ENCODE results near the gene ELP1.
"Not testable (repeated sequence)": the region's sequence is repeated elsewhere in the genome, so short reads cannot be mapped to it uniquely, and the experiment has no call there.

DNA sequence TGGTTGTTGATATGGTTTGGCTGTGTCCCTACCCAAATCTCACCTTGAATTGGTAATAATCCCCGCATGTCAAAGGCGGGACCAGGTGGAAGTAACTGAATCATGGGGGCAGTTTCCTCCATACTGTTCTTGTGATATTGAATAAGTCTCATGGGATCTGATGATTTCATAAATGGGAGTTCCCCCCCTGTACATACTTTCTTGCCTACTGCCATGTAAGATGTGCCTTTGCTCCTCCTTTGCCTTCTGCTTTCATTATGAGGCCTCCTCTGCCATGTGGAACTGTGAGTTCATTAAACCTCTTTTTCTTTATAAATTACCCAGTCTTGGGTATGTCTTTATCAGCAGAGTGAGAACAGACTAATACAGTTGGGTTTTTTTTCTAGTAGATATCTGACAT is 37.5 kb upstream of the ELP1 start:
- not testable (repeated sequence) for TF ChIP-seq EP300 (IDR thresholded peaks at IDR 0.05; ENCODE audit: low read depth); POLR2AphosphoS5 (IDR thresholded peaks at IDR 0.05)
- TF ChIP-seq, protein P1, sequence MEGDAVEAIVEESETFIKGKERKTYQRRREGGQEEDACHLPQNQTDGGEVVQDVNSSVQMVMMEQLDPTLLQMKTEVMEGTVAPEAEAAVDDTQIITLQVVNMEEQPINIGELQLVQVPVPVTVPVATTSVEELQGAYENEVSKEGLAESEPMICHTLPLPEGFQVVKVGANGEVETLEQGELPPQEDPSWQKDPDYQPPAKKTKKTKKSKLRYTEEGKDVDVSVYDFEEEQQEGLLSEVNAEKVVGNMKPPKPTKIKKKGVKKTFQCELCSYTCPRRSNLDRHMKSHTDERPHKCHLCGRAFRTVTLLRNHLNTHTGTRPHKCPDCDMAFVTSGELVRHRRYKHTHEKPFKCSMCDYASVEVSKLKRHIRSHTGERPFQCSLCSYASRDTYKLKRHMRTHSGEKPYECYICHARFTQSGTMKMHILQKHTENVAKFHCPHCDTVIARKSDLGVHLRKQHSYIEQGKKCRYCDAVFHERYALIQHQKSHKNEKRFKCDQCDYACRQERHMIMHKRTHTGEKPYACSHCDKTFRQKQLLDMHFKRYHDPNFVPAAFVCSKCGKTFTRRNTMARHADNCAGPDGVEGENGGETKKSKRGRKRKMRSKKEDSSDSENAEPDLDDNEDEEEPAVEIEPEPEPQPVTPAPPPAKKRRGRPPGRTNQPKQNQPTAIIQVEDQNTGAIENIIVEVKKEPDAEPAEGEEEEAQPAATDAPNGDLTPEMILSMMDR (IDR thresholded peaks at IDR 0.05) = not testable (repeated sequence)
